GM12801 (cell line): Measurements from ENCODE around the gene WLS.

Source experiments
- TF ChIP-seq, protein P1 (sequence below): IDR thresholded peaks from one replicate; pipeline ENCODE4 v1.5.1; 2011; ENCODE audit warnings: control low read depth; ENCODE audit not compliant: insufficient read length; ENCODE audit errors: extremely low read depth

Gene WLS

DNA sequence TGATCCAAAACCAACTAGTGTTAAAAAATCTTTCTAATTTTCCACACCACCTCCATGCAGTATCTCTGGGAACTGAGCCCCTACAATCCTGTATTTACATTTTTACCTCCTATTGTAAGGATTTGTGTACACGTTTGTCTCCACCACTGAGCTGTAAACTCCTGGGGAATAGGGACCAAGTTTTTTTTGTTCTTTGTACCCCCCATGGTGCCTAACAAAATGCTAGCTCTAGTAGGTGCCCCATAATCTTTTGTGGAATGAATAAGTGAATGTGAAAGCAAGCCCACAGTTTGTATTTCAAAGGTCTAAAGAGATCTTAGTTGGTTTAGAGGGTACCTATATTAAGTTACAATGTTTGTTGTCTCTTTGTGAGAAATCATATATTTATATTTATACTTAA is 879 bp upstream of the WLS start:
- TF ChIP-seq, protein P1, sequence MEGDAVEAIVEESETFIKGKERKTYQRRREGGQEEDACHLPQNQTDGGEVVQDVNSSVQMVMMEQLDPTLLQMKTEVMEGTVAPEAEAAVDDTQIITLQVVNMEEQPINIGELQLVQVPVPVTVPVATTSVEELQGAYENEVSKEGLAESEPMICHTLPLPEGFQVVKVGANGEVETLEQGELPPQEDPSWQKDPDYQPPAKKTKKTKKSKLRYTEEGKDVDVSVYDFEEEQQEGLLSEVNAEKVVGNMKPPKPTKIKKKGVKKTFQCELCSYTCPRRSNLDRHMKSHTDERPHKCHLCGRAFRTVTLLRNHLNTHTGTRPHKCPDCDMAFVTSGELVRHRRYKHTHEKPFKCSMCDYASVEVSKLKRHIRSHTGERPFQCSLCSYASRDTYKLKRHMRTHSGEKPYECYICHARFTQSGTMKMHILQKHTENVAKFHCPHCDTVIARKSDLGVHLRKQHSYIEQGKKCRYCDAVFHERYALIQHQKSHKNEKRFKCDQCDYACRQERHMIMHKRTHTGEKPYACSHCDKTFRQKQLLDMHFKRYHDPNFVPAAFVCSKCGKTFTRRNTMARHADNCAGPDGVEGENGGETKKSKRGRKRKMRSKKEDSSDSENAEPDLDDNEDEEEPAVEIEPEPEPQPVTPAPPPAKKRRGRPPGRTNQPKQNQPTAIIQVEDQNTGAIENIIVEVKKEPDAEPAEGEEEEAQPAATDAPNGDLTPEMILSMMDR, result no peak

DNA sequence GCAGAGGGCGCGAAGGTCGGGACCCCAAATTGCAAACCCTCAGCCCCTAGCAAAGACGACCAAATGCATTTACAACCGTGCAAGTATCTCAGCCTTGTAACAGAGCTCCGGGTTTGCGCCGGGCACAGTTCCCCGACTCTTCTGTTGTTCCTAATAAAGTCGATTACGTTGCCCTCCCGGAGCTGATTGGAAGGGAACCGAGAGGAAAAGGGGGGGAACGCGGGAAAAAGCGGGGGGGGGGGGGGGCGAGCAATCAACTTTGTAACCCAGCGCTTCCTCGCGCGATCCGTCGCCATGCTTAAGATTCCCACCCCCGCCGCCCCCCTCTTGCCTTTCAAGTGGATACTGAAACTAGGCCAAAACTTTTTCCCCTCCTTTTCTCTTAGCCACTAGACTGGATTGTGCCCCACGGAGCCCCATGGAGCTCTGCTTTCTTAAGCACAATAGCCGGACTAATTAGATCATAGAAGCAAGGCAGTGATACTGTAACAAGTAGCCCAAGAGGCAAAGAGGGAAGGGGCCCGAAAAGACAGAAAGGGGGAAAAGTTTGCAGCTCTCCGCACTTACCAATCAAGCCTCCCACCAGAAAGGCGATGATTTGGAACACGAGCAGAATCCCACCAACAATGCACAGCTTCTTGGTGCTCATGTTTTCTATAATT is 565 bp downstream of the WLS start:
- TF ChIP-seq, protein P1, result no peak

DNA sequence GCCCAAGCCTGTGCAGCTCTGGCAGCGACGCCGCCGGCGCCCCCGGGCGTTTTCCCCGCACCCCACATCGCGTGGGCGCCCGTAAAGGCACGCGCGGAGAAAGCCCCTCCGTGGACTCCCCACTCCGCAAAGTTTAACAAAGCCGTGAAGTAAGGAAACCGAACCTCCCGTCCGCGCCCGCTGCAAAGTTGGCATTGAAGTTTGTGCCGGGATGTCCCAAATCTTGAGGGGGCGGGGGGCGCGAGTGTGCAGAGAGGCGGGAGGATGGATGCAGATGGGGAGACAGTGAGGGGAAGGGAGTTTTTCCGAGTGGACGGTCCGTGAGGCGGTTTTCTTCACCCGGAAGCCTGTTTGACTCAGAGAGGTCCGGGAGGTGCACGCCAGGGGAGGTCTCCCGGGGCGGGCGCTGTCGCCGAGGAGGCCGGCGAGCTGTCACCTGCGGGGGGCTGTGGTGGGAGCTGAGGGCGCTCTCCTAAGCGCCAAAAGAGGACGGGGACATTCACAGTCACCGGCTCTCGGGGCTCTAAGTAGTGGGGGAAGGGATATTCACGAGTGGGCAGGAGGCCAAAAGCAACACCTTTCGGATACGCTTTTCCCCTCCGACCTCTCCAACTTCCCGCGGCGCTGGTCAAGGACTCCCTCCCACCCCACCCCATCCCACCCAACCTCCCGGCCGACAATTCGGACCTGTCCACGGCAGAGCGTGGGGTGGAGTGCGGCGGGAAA is 1.3 kb downstream of the WLS start:
- TF ChIP-seq, protein P1, result no peak

DNA sequence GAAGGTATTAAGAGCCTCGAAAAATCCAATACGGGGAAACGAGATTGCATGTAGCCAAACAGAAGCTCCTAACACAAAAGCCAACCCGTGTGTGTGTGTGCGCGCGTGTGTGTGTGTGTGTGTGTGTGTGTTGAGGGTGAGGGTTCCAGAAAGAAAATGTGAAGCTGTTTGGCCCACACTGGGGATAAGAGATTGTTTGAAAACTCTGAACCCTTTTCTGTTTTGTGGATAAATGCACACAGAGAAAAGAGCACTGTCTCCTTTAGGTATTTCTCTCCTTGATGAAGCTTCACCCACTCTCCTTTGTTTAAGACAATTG is 1.9 kb downstream of the WLS start:
- TF ChIP-seq, protein P1, result no peak

DNA sequence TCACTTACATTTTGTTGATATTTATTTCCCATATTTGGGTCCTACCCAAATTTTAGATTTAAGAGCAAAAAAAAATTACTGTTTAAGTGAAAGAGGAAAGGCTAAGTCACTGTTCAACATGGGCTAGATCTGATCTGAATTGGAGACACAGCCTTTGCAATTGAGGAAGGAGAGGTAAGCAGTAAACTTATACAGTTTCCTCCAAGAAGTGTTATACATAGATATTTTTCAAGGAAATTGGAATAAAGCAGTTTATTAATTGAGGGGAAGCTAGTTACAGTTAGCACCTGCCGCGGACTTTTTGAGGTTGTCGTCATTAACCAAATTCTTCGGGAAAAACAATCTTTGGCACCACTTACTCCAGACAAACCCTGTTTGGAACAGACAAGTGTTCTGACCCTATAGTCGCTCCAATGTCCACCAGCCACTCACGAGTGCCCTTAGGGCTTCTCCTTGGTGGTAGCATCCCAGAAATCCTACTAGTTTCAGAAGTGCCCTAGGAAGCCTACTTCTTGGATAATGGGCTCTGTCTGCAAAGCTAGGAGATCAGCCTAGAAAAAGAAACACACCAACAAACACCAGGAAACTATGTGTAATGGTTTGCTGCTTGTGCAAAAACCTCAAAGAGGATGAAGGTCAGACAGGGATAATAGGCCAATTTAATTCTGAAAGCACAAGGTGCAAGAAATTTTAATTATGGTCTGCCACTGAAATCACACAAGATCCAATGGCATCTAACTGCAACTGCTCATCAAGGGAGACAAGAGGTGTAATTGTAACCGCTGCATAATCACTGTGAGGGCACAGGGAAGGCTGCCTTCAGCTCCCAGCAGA is 2.5 kb downstream of the WLS start:
- TF ChIP-seq, protein P1, result no peak

DNA sequence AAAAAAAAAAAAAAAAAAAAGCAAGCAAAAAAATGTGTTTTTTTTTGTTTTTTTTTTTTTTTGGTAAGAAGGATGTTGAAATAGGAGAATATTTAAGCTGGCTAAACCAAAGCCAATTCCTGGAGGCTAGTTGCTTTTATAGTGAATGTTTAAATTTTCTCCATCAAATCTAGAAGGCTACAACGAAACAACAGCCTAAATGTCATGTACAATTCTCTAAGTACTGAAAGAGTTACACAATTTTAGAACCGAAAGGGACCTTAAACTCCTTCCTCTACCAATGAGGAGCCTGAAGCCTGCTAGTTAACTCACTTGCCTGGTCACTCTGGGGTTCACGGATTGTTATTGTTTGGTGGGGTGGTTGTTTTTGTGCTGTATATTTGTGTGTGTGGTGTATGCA is 3.5 kb downstream of the WLS start:
- TF ChIP-seq, protein P1, result no peak

DNA sequence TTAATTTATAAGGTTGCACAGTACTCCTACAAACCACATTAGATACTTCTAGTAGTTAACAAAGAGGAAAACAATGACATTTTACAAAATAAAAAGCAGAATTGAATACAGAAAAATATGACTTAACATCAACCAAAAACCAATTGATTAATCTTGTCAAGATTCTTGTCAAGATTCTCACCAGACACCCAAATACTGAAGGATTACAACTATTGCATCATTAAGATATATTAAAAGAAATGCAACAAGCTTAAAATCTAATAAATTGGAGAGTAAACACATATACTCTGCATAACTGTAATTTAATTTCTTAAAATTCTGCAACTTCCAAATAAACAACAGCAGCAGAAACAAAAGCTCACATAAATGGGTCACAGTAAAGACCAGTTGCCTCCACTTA is 4.7 kb downstream of the WLS start:
- TF ChIP-seq, protein P1, result no peak
